Inflammatory macrophage treated with lipopolysaccharide for 4 hours (primary cell): ENCODE results near the gene HNF4A.

Experiments used
- DNase-seq: peaks from one replicate; pipeline ENCODE4 v3.0.0-alpha.2; 2020

The HNF4A gene

DNA sequence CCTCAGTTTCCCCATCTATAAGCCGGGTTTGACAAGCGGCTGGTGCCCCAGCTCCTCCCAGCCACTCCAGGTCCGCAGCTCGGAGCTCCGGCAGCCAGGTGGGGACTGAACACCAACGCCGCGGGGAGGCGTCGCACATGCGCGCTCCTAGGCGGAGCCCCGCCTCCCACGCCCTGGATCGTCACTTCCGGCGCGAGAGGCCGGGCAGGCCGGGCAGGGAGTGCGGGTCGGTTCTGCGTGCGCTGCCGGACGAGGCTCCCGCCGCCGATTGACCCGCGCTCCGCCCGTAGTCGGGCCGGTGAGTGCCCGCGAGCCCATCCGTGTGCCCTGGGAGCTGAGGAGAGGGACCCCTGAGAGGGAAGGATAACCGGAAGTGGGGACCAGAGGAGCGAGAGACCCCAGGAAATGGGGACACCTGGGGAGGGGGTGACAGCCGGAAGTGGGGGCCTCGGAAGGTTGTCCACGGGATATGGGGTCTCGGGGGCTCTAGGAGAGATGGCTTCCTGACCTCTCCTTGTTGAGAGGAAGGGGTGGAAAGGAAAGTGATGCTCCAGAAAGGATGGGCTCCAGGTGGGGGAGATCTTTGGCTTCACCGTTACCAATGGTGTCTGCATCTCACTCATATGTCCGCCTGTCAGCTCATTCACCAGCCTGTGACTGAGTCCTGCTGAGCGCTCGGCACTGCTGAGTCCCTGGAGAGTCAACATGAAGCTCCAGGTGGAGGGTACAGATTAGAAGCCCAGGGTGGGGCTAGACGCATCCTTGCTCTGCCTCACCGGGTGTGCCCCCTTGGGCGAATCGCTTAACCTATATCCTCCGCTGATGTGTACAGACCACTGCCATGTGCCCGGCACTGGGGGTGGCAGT, 120.4 kb downstream of the HNF4A start, which contains the start of gene TTPAL:
Gene TTPAL, plus strand, starts transcription at position 181 of the 867 bp plus-strand sequence. CDS start 4,126 bp downstream, outside the sequence.
- peak; percentile 86 for DNase-seq

GRCh38 chr20:44477151-44477550, 121.7 kb downstream of the HNF4A start:
- no peak for DNase-seq

- DNase-seq = no peak
These were observed 122.7 kb downstream of the HNF4A start for GRCh38 chr20:44478206-44478605.

- DNase-seq = no peak
These were observed 124.1 kb downstream of the HNF4A start for GRCh38 chr20:44479643-44480042.

GRCh38 chr20:44480097-44480496, 124.6 kb downstream of the HNF4A start:
- no peak for DNase-seq

DNA sequence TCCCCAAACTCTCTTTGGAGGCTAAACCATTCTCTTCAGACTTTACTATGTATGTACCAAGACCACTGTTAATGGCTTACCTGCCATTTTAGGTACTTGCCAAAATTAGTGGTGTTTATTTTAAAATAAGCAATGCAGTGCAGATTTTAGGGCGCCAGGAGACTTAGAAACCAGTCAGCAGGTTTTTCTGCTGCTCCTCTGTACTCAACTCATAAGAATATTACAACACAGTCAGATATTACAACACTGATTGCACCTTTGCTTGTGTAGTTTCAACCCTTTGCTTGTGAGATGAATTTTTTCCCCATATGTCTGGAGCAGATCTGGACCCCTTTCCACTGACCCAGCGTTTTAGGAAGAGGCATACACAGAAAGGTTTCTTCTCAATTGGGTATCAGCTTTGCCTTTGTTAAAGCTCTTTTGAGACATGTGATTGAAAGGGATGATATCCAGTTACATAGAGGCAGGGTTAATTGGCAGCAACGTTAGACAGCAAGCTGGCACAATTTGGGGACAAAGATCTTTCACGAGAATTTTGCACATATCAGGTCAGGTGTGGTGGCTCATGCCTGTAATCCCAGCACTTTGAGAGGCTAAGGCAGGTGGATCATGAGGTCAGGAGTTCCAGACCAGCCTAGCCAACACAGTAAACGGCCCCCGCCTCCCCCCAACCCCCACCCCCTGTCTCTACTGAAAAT, 126.4 kb downstream of the HNF4A start:
- no peak for DNase-seq

GRCh38 chr20:44483112-44483511, 127.6 kb downstream of the HNF4A start:
- no peak for DNase-seq
